Lung (tissue), 12 donors: ENCODE results near the gene DIAPH1. TPM values are rescaled to one million over a fixed set of nuclear protein-coding genes. Genes with fewer than 3 reads are reported as not detected.

ENCODE experiments used
- ATAC-seq: fragments of 200-7000 bp; cut with Tn5 transposase; one replicate; pipeline ENCODE4 v1.9.1; 2020; ENCODE audit warnings: moderate number of reproducible peaks; ENCODE audit not compliant: insufficient read depth, low FRiP score
- DNase-seq, 3 donors: peaks; one replicate each; pipeline ENCODE4 v3.0.0-alpha.2; 2013 to 2017
- H3K27ac ChIP-seq, 2 donors: one replicate each; pipeline ENCODE4 v1.5.1; 2013; ENCODE audit warnings: mild to moderate bottlenecking in 2 of 2, moderate library complexity in 2 of 2, control low read depth in 1 of 2, inconsistent platforms in 1 of 2, low read depth in 1 of 2, low read length in 1 of 2
- H3K27me3 ChIP-seq, 3 donors: one replicate each; pipeline ENCODE4 v1.5.1; 2013; ENCODE audit warnings: low read length in 2 of 3; ENCODE audit not compliant: control insufficient read depth in 3 of 3, insufficient read depth in 3 of 3
- H3K36me3 ChIP-seq, 4 donors: one replicate each; pipeline ENCODE4 v1.5.1; 2013; ENCODE audit warnings: low read length in 4 of 4, mild to moderate bottlenecking in 1 of 4, moderate library complexity in 1 of 4; ENCODE audit not compliant: control insufficient read depth in 4 of 4, insufficient read depth in 4 of 4
- H3K4me1 ChIP-seq, 5 donors: one replicate each; pipeline ENCODE4 v1.5.1; 2013; ENCODE audit warnings: low read length in 5 of 5, mild to moderate bottlenecking in 2 of 5, moderate library complexity in 1 of 5; ENCODE audit not compliant: control insufficient read depth in 5 of 5, insufficient read depth in 5 of 5
- H3K4me3 ChIP-seq: one replicate; pipeline ENCODE4 v1.5.1; 2013; ENCODE audit warnings: mild to moderate bottlenecking, control low read depth, moderate library complexity
- H3K9ac ChIP-seq, 2 donors: one replicate each; pipeline ENCODE4 v1.5.1; 2013; ENCODE audit warnings: low read length in 2 of 2, control low read depth in 1 of 2; ENCODE audit not compliant: insufficient read depth in 1 of 2
- H3K9me3 ChIP-seq, 4 donors: one replicate each; pipeline ENCODE4 v1.5.1; 2013; ENCODE audit warnings: low read length in 3 of 4, mild to moderate bottlenecking in 1 of 4, moderate library complexity in 1 of 4; ENCODE audit not compliant: control insufficient read depth in 4 of 4, insufficient read depth in 3 of 4
- CTCF ChIP-seq: IDR thresholded peaks from 2 replicates; pipeline ENCODE4 v1.5.1; 2012; ENCODE audit warnings: mild to moderate bottlenecking; ENCODE audit errors: control extremely low read depth, extremely low read depth
- WGBS, 2 donors: extraction: QIAGEN DNeasy Blood & Tissue Kit; methylation state at CpG; one replicate each; pipeline ENCODE4 v1.1.7; 2013; 5-methylcytosine and 5-hydroxymethylcytosine counted together
- polyA plus RNA-seq, 2 donors: library from polyadenylated mRNA; stranded (reverse); fragments of 200-250 nt; gene quantifications; one replicate each; pipeline ENCODE4 v1.2.1, GENCODE V29; 2013
- total RNA-seq, 2 donors: library from RNA; depleted of rRNA in 1 of 2; stranded (reverse); fragments of >200 nt in 1 of 2; gene quantifications; one replicate each; pipeline ENCODE4 v1.2.1, GENCODE V29; 2014 to 2021
- donor health status: control.
- donor health status: control.
- donor health status: Bipolar disorder and iron deficiency.
- donor health status: healthy.
- donor health status: DM: yes; HTN: yes; CAD: no.

Gene DIAPH1
- total and polyA plus RNA-seq, 4 donors: 41.7 to 151 (median 64.4) TPM

DNA sequence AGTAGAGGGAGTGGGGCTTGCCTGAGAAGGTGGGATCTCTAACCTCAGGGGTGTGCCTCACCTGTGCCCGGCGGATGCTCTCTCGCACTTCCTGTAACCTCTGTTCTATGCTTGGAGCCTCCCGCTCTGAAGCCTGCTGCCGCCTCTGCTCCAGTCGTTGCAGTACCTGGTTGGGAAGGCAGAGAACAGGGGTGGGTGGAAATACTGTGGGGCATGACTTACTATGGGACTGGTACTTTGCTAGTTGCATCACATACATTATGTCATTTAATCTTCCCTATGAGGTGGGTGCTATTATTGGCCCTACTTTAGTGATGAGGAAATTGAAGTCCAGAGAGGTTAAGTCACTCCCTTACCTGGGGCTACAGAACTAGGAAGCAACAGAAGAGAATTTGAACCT is 27.2 kb upstream of the DIAPH1 start:
- Histone ChIP-seq H3K4me1 (peaks cover 0 to 8% (median 0%) of the 10 kb centered on the region in 5 donors), H3K9ac (no peak overlapping the region), H3K27me3 (no peaks in the 10 kb centered on the region), H3K36me3 (peaks cover 0 to 16% (median 14%) of the 10 kb centered on the region in 4 donors), H3K4me3 (no peak overlapping the region), H3K9me3 (no peaks in the 10 kb centered on the region), H3K27ac (no peak overlapping the region)
- no peak for DNase-seq
- no peak for TF ChIP-seq CTCF
- no peak for ATAC-seq
- WGBS, 2 donors: 94 to 99% methylated on average over 6 of the region's 6 CpGs

- ATAC-seq (no peak), DNase-seq (no peak)
- H3K36me3 ChIP-seq: peaks cover 0 to 16% (median 13%) of the 10 kb centered on the region in 4 donors
- H3K4me3 ChIP-seq: no peak overlapping the region
- 89 to 93% methylated on average over 2 of the region's 2 CpGs for WGBS, 2 donors
- no peak overlapping the region for H3K27ac ChIP-seq
- H3K9ac ChIP-seq: no peak overlapping the region
- no peaks in the 10 kb centered on the region for H3K9me3 ChIP-seq
- TF ChIP-seq CTCF: no peak
- peaks cover 0 to 12% (median 0%) of the 10 kb centered on the region in 5 donors for H3K4me1 ChIP-seq
- H3K27me3 ChIP-seq: peaks cover 0 to 15% (median 14%) of the 10 kb centered on the region in 3 donors
Observed at GRCh38 chr5:141641634-141642267, 23.0 kb upstream of the DIAPH1 start.

DNA sequence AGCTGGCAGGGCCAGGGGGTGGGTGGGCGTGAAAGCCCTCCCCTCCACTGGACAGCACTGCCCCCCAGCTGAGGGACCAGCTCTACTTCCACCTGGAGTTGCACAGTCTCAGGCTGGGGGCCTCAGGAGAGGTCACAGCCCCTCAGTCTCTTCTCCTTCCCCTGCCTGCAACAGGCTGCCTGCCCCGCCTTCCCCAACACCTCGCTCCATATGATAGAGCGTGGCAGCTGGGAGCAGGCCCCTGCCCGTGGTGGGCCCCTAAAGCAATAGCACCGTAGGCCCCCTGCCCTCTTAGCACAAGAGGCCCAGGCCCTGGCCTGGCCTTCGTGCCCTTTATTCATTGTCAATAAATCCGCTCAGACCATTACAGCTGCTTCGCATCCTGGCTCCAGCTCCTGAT is 21.9 kb upstream of the DIAPH1 start:
- Histone ChIP-seq H3K4me1 (peaks cover 0 to 18% (median 4%) of the 10 kb centered on the region in 5 donors), H3K9me3 (no peaks in the 10 kb centered on the region), H3K4me3 (no peak overlapping the region), H3K9ac (no peak overlapping the region), H3K36me3 (peaks cover 0 to 14% (median 8%) of the 10 kb centered on the region in 4 donors), H3K27me3 (peaks cover 0 to 15% (median 14%) of the 10 kb centered on the region in 3 donors), H3K27ac (no peak overlapping the region)
- TF ChIP-seq CTCF: no peak
- DNase-seq (no peak), ATAC-seq (no peak)
- 89 to 93% methylated on average over 9 of the region's 9 CpGs for WGBS, 2 donors

GRCh38 chr5:141640051-141640415 is 21.2 kb upstream of the DIAPH1 start:
- Histone ChIP-seq H3K27me3 (peaks cover 0 to 15% (median 14%) of the 10 kb centered on the region in 3 donors), H3K36me3 (peaks cover 0 to 13% (median 6%) of the 10 kb centered on the region in 4 donors), H3K4me3 (no peak overlapping the region), H3K4me1 (peaks cover 0 to 23% (median 8%) of the 10 kb centered on the region in 5 donors), H3K9ac (no peak overlapping the region), H3K9me3 (no peaks in the 10 kb centered on the region), H3K27ac (no peak overlapping the region)
- WGBS, 2 donors: 89 to 94% methylated on average over 3 of the region's 3 CpGs
- DNase-seq: no peak
- no peak for TF ChIP-seq CTCF
- no peak for ATAC-seq
